A673 (cell line): Measurements from ENCODE around the gene GAS7. TPM values are rescaled to one million over a fixed set of nuclear protein-coding genes. Genes with fewer than 3 reads are reported as not detected.
"Not testable (repeated sequence)": the region's sequence is repeated elsewhere in the genome, so short reads cannot be mapped to it uniquely, and the experiment has no call there.

Experiments
- BruUV-seq: library from RNA; stranded (reverse); fragments of 400-500 nt; replicated peaks from 2 replicates; lab custom pipeline; 2021; lab: Mats Ljungman, UMichigan
- CTCF ChIA-PET: fragments of 300-600 bp; sonication (Branson Sonifier 250); formaldehyde crosslinking; loops from one replicate; lab custom pipeline; 2022; ENCODE audit warnings: antibody characterized with exemption; lab: Charles Lee
- POLR2A ChIA-PET: fragments of 300-600 bp; sonication (Branson Sonifier 250); formaldehyde crosslinking; loops from one replicate; lab custom pipeline; 2022; ENCODE audit warnings: antibody characterized with exemption; ENCODE audit not compliant: low non-redundant PET; lab: Charles Lee
- DNase-seq: peaks from one replicate; pipeline ENCODE4 v3.0.0-alpha.2; 2015; ENCODE audit warnings: low spot score
- H3K27ac ChIP-seq: fragments of 200-600 bp; sonication (generic); 2 replicates; pipeline ENCODE4 v1.5.1; 2016; ENCODE audit warnings: mixed run types, low read depth, mild to moderate bottlenecking, mixed read lengths, antibody characterized with exemption, low read length; ENCODE audit not compliant: poor library complexity, severe bottlenecking
- H3K27me3 ChIP-seq: fragments of 200-600 bp; sonication (generic); replicated peaks from 2 replicates; pipeline ENCODE4 v1.6.1; 2017; ENCODE audit warnings: mixed run types, low read depth, mild to moderate bottlenecking, mixed read lengths, antibody characterized with exemption, low read length; ENCODE audit not compliant: insufficient read depth, poor library complexity
- H3K36me3 ChIP-seq: fragments of 200-600 bp; sonication (generic); 2 replicates; pipeline ENCODE4 v1.6.1; 2016; ENCODE audit warnings: mixed run types, mild to moderate bottlenecking, mixed read lengths, antibody characterized with exemption, low read length; ENCODE audit not compliant: insufficient read depth, poor library complexity, severe bottlenecking
- H3K4me1 ChIP-seq: fragments of 200-600 bp; sonication (generic); 2 replicates; pipeline ENCODE4 v1.6.1; 2017; ENCODE audit warnings: mixed run types, mild to moderate bottlenecking, mixed read lengths, antibody characterized with exemption, low read length; ENCODE audit not compliant: insufficient read depth, poor library complexity, severe bottlenecking
- H3K4me3 ChIP-seq: fragments of 200-600 bp; sonication (generic); 2 replicates; pipeline ENCODE4 v1.5.1; 2016; ENCODE audit warnings: low read depth, mixed run types, mild to moderate bottlenecking, mixed read lengths, low read length; ENCODE audit not compliant: poor library complexity, severe bottlenecking
- H3K9me3 ChIP-seq: fragments of 200-600 bp; sonication (generic); 2 replicates; pipeline ENCODE4 v1.6.1; 2016; ENCODE audit warnings: mixed run types, low read depth, mild to moderate bottlenecking, mixed read lengths, antibody characterized with exemption, low read length; ENCODE audit not compliant: poor library complexity, severe bottlenecking
- EZH2 ChIP-seq: fragments of 200-600 bp; sonication (generic); IDR thresholded peaks from 2 replicates; pipeline ENCODE4 v1.6.1; 2017; ENCODE audit warnings: borderline replicate concordance, low read depth, mild to moderate bottlenecking, mixed read lengths, antibody characterized with exemption, low read length; ENCODE audit not compliant: poor library complexity, severe bottlenecking
- intact Hi-C: fragments of 100-400 bp; cut with micrococcal nuclease; formaldehyde crosslinking; loops from one replicate; pipeline ENCODE4 v1.10.0; 2022; ENCODE audit not compliant: unreplicated experiment
- total RNA-seq: library from RNA; stranded (reverse); gene quantifications from 2 replicates; pipeline ENCODE4 v1.2.3, GENCODE V29; 2021
- TF ChIP-seq, protein P1 (sequence below): fragments of 300-800, 200-600 bp; sonication (generic); conservative IDR thresholded peaks from 2 replicates; pipeline ENCODE4 v1.5.1; 2017; ENCODE audit warnings: low read depth, mild to moderate bottlenecking, antibody characterized with exemption, low read length, moderate library complexity, mixed read lengths

GAS7 gene
- total RNA-seq, 1 experiment from 2014 or later: 2.3 TPM

DNA sequence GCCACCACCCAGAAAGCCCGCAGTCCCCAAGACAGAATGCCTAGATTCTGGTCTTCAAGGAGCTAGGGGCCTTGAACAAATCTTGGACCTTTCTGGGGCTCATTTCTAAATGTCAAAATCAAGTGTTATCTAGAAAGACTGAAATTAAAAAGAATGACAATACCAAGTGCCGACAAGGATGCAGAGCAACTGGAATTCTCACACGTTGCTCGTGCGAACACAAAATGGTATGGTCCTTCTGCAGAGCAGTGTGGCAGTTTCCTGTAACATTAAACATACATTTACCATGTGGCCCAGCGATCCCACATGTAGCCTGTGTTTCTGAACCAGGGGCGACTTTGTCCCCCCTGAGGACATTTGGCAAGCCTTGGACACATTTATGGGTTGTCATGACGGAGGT, 137.9 kb downstream of the GAS7 start:
- ChIA-PET CTCF (no interaction called here), POLR2A (no interaction called here)
- H3K4me1 ChIP-seq: no peaks in the 10 kb centered on the region
- no peaks in the 10 kb centered on the region for H3K36me3 ChIP-seq
- intact Hi-C loops: no loop called here
- H3K27me3 ChIP-seq: no peaks in the 10 kb centered on the region
- BruUV-seq: no TSS peak
- no peak for DNase-seq
- H3K4me3 ChIP-seq: no peak overlapping the region
- TF ChIP-seq, protein P1, sequence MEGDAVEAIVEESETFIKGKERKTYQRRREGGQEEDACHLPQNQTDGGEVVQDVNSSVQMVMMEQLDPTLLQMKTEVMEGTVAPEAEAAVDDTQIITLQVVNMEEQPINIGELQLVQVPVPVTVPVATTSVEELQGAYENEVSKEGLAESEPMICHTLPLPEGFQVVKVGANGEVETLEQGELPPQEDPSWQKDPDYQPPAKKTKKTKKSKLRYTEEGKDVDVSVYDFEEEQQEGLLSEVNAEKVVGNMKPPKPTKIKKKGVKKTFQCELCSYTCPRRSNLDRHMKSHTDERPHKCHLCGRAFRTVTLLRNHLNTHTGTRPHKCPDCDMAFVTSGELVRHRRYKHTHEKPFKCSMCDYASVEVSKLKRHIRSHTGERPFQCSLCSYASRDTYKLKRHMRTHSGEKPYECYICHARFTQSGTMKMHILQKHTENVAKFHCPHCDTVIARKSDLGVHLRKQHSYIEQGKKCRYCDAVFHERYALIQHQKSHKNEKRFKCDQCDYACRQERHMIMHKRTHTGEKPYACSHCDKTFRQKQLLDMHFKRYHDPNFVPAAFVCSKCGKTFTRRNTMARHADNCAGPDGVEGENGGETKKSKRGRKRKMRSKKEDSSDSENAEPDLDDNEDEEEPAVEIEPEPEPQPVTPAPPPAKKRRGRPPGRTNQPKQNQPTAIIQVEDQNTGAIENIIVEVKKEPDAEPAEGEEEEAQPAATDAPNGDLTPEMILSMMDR: no peak
- no peak for TF ChIP-seq EZH2
- H3K27ac ChIP-seq: no peak overlapping the region
- H3K9me3 ChIP-seq: no peaks in the 10 kb centered on the region

DNA sequence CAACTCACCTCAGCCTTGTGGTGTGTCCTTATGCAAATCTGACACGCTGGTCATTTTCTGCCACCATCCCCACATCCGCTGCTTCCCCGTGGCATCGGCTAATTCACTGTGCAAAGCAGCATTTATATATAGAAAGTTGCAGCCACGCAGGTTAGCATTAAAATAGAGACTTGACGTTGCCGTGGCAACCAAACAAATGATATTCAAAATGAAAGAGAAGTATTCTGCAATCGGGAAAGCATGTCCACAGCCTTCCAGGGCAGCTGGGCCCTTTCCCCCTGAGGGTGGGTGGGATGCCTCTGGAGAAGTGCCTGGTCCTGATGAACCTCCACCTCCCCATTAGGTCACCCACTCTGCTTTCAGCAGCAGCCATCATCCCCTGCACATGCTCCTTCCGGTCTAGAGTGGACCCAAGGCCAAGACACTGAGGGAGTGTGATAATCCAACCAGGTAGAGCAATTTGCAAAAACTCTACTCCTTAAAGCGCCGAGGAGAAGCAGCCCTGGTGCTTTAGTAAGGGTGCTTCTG, 138.7 kb downstream of the GAS7 start:
- no peak for TF ChIP-seq EZH2
- TF ChIP-seq, protein P1: no peak
- DNase-seq: no peak
- POLR2A ChIA-PET: no interaction called here
- intact Hi-C loops: no loop called here
- Histone ChIP-seq H3K4me3 (no peak overlapping the region), H3K9me3 (no peaks in the 10 kb centered on the region), H3K27ac (no peak overlapping the region), H3K27me3 (no peaks in the 10 kb centered on the region), H3K36me3 (no peaks in the 10 kb centered on the region), H3K4me1 (no peaks in the 10 kb centered on the region)
- CTCF ChIA-PET: no interaction called here
- BruUV-seq: no TSS peak

DNA sequence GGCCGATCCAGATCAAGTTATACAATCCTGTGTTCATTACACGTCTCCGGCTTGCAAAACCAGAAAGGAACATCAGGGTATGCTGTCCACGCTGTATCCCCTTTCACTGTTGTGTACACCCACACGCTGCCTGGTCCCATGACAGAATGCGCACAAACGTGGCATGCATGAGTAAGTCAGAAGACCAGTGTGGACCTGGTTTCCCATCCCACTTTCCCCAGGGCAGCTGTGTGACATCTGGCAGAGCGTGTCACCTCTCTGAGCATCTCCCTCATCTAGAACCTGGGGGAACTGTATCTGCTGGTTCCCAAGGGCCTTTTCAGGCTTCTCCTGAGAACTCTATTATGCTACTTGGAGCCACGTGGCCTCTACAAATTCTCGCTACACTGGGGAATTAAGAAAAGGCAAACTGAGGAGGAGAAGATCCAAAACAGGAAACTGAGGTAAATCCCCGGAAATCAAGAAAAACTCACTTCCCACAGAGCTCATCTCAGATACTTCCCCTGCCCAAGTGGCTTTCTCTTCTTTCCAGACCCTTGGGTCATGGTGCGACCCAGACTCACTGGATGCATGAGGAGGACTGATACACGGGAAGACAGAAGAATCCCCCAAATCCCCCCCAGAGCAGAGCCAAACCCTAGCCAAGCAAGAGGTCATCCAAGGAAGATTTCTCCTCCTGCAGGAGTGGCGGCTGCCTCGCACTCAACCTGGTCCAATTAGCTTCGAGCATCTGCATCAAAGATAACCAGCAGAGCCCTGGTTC, 139.3 kb downstream of the GAS7 start:
- Histone ChIP-seq H3K27me3 (no peaks in the 10 kb centered on the region), H3K27ac (no peak overlapping the region), H3K36me3 (no peaks in the 10 kb centered on the region), H3K4me1 (no peaks in the 10 kb centered on the region), H3K9me3 (no peaks in the 10 kb centered on the region), H3K4me3 (no peak overlapping the region)
- TF ChIP-seq EZH2: no peak
- TF ChIP-seq, protein P1: no peak
- ChIA-PET CTCF (no interaction called here), POLR2A (no interaction called here)
- no peak for DNase-seq
- intact Hi-C loops: no loop called here
- no TSS peak for BruUV-seq

DNA sequence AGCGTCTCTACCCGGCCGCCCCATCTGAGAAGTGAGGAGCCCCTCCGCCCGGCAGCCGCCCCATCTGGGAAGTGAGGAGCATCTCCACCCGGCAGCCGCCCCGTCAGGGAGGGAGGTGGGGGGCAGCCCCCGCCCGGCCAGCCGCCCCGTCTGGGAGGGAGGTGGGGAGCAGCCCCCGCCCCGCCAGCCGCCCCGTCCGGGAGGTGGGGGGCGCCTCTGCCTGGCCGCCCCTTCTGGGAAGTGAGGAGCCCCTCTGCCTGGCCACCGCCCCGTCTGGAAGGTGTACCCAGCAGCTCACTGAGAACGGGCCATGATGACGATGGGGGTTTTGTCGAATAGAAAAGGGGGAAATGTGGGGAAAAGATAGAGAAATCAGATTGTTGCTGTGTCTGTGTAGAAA, 140.9 kb downstream of the GAS7 start:
- H3K4me1 ChIP-seq, BruUV-seq, H3K36me3 ChIP-seq, H3K27me3 ChIP-seq, CTCF ChIA-PET, DNase-seq, H3K27ac ChIP-seq, H3K4me3 ChIP-seq, intact Hi-C loops, POLR2A ChIA-PET, H3K9me3 ChIP-seq: not testable (repeated sequence)
